Stimulated activated CD8-positive, alpha-beta memory T cell treated with anti-CD3 and anti-CD28 coated beads, Interleukin-15, amount 100 ng/mL, for 1 hour (primary cell): ENCODE data around the gene RFX2.

Experiments
- DNase-seq: peaks from one replicate; pipeline ENCODE4 v3.0.0-alpha.2; 2020; ENCODE audit warnings: low read depth

Gene RFX2

DNA sequence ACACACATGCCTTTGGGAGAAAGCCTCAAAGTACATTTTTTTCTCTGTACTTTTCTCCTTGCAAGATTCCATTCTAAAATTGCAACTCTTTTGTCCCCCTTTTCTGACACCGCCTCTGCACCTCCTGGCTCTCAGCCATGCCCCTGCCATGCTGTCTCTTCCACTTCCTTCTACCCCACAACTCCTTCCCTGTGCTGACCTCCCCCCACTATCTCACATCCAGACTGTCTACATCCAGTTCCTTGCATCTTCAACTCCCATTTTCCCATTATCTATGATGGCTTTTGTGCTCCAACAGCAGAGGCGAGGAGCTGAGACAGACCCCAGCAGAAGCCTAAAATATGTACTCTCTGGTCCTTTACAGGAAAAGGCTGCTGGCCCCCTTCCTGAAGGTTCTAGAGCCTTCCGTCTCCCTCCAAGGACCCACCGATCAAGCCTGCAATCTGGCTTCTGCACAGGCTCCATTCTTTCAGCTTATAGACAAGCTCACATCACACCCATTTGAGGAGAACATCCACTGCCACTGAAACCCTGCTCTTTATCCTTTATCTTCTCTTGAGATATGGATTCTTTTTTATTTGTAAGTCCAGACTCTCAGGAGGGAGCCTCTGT lies 50.2 kb downstream of the RFX2 start:
- no peak for DNase-seq

DNA sequence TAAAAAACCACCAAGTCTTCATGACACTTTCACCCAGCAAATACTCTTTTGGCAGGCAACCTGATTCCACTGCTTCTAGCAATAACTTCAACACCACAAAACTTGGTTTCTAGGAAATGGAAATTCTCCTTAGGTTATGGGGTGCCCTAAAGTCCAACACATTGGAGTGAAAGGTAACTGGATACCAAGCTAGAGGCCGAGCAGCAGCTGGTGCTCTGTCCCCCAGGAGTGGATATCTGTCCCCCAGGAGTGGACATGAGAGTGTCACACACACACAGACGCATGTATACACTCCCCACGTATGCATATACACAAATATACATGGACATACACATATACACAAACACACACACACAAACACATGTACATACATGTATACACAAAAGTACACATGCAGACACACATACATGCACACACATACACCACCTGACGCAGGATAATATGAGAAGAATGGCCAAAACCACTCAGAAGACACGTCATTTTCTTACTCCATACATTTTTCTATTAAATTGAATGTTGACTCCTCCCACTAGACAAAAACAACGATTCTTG lies 50.8 kb downstream of the RFX2 start:
- no peak for DNase-seq

DNA sequence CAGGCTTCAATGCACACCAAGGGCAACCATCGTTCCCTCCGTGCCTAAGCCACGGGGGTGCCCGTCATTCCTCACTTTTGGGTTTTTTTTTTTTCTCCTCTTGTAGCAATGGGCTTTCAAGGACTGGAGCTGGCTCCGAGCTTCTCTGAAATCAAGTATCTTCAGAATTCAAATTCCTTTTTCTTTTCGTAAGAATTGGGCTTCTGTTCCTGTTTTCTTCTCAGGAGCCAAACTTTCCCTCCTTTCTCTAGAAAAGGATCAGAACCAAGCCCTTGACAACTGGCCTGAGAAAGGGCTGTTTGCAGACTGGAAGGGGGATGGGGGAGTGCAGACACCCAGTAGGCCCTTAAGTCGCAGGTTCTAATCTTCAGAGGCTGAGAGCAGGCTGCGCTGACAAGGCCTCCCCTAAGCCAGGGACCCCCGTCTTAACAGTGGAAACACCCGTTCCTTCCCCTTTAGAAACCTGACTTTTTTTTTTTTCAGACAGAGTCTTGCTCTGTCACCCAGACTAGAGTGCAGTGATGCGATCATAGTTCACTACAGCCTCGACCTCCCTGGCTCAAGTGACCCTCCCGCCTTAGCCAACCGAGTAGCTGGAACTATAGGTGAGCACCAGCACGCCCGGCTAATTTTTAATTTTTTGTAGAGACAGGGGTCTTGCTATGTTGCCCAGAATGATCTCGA lies 51.6 kb downstream of the RFX2 start:
- DNase-seq: no peak

DNA sequence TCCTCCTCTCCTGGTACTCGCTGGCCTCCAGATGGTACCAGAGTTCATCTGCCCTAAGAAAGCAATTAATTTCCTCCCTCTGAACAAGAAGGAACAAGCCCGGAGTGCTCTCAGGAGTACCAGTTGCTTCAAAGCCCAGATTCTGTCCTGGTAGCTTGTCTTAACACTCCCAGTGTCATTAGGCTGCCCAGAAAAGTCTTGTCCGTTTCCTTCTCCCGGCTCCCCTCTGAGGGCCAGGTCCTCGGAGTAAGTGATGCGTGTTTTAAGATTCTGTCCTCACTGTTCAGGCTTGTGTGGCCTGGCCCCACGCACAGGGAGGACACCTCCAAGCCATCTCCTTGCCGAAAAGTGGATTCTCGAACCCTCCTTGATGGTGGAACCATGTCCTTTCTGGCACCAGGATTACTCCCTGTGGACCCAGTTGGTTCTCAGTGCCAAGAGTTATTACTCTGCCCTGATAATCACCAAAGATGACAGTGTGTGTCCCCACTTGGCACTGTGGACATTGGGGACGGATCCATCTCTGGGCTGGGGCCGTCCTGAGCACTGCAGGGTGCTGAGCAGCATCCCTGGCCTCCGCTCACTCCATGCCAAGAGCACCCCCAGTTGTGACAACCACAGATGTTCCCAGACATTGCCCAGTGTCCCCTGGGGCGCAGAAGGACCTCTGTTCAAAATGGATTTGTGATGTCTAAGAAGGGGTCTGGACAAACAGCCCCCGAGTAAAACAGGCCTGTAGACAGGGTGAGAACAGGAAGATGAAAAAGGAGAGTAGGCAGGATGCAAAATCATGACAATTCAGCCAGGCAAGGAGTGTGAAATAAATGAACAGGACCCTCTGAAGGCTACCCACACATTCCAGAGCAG lies 52.4 kb downstream of the RFX2 start:
- no peak for DNase-seq

DNA sequence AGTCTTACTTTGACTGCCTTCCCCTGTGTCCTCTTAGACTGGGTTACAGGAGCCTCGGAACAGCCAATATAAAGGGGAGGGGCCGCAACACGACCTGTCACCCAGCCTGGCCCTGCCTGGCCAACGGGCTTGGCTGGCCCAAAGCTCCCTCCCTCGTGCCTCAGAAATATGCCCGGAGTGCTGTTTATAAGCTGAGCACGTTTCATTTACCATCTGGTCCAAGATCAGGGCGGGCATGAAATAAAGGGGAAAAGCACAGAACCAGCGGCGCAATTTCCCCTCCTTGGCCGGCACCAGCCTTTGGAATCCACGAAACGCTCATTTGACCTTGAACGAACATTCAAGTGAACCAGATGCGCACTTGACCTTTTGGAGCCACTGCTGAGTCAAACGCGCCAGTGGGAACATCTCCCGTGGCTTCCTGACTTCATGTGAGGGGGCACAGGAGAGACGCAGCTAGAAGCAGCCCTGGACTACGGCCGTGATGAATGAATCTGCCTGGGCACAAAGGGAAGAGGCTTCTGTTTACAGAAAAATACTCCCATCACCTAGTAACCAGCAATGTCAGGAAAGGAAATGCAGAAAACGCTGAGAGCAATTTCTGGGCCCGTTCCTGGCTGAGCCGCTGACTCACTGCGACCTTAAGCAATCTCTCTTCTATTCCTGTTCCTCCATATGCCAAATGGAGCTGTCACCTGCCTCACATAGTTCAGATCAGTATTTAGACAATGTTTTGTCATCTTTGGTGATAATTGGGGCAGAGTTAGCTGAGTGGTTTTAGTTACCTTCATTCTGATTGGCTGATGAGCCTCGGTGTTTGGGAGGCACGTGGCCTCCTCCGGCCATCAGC lies 53.3 kb downstream of the RFX2 start:
- no peak for DNase-seq

DNA sequence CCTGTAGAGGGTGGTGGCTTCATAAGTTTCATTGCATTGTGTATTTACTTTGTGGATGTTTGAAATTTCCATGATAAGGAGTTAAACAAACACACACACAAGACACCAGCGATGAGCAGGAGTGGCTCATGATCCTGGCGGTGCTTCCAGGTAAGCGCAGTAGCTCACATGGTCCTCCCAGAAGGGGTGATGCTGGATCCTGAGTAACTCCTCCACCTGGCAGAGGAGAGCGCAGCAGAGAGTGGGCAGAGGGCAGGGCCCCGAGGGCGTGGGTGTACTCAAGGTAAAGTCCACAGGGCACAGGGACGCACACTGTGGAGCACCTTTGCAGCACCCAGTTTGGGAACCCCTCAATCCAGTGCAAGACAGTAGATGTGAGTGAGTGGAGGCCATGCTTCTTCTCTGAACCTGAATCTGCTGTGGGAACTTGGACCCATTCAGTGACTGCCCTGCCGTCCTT lies 54.0 kb downstream of the RFX2 start:
- DNase-seq: no peak

DNA sequence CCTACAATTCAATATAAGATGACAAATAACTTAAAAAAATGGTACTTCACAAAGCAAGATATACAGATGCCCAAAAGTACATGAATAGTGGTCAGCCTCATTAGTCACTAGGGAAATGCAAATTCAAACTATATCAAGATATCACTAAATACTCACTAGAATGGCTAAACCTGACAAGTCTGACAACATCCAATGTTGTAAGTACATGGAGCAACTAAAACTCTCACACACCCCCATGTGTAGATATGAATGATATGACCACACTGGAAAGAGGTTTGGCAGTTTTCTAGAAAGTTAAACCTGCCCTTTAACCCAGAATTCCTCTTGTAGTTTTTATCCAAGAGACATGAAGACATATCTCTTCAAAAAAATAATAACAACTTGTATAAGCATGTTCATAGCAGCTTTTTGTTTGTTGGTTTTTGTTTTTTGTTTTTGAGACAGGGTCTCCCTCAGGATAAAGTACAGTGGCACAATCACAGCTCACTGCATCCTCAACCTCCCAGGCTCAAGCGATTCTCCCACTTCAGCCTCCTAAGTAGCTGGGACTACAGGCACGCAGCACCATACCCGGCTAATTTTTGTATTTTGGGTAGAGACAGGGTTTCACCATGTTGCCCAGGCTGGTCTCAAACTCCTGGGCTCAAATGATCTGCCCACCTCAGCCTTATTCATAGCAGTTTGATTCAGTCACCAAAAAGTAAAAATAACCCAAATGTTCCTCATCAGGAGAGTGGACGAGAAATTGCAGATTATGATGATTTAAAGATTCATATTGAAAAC lies 55.1 kb downstream of the RFX2 start:
- no peak for DNase-seq

DNA sequence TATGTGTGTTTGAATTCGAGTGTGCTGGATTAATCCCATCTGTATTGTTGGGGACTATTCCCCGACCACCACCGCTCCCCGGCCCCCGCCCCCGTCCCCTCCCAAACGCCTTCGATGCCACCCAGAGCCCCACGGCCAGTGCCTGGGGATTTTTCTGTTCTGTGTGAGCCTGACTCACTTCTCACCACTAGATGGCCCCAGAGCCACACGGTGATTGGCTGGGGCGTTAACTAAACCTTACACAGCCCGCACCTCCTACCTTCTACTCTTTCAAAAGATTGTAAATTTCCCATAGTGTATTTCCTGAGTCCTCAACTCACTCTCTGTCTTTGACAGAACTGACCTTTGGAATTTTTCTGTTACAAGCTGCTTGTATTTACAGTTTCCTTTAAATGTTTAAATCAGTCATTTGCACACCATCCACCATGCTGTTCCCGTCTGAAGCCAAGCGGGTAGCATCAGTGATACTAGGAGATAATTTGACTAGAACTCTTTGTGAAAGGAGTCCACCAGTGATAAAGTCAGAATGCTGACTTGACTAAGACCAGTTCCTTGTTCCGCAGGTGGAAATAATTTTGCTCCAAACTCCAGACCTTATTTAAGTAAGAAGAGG lies 61.4 kb downstream of the RFX2 start:
- DNase-seq: peak; percentile 54

DNA sequence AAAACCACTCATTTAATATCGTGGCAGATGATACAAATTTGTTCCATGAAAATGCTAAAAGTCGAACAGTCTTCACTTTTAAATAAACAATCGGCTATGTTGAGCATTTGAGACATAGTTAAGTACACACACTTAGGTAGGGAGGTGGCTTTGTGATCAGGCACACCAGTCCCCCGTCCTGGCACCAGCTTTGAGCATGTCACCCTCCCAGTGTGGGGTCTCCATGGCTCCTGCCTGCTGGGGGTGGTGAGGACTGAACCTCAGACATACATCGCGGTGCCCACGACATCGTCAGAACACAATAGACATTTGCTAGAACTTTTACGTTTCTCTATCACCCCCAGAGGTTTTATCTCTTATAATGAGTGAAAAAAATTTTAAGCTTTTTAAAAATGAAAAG lies 62.0 kb downstream of the RFX2 start:
- DNase-seq: no peak

DNA sequence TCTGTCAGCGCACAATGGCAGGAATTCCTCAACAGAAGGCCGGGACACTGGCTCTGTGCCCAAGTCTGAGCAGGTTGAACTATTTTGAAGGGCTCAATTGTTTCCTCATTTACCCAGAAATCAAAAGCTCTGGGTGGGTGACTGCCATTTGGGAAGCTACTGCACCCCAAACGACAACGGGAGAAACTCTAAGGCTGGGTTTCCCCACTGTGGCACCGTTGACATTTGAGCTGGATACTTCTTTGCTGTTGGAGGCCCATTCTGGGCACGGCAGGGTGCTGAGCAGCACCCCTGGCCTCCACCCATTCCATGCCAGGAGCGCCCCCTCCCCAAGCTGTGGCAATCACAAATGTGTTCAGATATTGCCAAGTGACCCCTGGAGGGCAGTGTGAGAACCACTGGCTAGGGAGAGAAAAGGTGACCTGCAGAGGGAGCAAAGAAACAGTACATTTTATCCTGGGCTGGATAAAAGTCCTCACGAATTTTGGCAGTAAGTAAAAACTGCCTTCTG lies 62.5 kb downstream of the RFX2 start:
- no peak for DNase-seq

DNA sequence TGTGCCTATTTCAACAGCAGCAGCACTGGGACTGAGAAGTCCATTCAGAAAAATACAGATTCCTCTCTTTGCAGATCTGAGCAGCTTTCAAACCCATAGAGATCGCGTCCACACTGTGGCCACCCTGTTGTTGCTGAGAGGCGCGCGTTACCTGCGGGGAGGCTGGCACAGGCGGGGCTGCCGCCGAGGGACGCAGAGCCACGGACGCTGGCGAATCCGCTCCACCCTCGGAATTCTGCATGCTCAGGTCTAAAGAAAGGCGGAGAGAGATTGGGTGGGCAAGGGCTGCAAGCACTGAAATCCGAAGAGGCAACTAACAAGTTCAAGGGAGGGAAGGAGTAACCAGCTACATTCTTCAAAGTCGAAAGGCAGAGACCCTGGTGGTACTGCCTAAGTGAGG lies 63.0 kb downstream of the RFX2 start:
- no peak for DNase-seq

DNA sequence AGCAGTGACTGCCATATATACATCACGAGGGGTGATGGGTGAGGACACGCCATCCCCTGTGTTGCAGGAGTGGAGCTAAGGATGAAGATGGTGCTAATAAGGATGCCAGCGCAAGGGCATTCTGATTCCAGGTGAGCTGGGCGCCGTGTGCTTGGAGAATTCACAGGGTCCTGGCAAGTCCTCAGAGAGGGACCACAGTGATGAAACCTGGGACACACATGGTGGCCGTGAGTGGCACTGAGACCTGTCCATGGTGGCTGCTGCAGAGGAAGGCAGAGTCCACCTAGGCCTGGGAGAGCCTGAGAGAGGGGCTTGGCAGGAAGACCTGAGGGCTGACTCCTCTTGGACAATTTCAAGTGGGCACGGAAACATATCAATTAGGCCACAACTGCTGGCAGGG lies 65.2 kb downstream of the RFX2 start:
- DNase-seq: no peak

DNA sequence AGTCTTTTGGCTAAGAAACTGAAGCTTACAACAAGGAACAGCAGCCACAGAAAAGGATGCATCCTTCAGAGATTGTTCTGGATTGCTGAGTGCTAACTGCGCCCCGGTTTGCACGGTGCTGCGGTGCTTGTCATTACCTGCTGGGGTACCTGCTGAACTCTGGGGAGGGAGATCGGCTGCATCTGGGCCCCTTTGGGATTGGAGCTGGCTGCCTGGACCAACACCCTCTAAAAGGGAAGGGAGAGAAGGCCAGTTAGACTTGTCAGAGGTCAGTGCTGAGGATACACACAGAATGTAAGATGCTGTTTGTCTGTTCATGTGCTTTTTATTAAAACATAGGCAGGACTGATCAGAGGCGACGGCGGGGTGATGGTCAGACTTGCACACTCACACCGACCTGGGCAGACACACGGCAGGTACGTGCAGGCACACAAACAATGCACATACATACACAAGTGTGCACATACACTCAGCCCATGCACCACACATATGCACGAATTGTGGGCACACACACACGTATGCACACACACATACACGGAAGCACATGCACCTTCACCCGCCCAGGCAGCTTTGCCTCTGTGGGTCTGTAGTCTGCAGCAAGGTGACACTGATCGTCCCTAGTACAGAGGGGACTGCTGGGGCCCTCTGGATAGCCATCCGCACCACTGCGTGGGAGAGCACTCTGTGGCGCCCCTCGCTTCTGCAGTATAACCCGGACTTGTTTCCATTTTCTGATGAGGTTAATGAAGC lies 66.1 kb downstream of the RFX2 start:
- DNase-seq: no peak

DNA sequence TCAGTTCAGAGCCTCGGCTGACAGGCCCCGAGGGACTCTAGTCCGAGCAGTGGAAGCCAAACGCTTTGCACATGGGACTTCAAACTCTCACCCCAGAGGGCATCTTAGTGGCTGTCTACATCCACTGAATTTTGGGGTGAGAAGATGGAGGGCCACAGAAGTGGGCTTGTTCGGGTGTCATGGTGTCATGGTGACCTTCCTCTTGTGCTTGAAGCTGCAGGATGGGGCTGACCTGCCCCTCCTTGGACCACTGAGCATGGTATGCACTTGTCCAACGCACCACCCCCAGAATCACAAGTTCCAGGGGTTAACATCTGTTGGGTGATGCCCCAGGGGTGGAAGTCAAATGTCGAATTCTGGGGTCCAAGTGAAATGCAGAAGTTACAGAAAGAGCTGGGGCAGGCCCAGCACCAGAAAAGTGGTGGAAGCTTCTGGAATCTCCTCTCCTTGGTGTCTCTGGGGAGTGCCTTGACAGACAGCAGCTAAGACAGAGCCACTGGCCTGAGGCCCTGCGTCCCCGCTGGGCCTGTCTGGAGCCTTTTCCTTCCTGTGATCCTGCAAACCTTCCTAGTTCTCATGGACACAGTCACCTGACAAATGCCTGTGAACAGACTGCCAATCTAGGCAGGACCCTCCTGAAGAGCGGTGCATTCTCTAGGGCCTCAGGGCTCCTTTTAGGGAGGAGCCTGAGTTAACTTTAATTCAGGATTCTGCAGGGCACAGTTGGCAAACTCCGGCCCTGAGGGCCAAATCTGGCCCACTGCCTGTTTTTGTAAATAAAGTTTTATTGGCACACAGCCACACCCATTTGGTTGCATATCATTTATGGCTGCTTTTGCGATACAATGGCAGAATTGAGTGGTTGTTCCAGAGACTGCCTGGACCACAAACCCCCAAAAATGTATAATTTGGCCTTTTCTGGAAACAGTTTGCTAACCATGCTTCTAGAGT lies 67.2 kb downstream of the RFX2 start:
- no peak for DNase-seq

DNA sequence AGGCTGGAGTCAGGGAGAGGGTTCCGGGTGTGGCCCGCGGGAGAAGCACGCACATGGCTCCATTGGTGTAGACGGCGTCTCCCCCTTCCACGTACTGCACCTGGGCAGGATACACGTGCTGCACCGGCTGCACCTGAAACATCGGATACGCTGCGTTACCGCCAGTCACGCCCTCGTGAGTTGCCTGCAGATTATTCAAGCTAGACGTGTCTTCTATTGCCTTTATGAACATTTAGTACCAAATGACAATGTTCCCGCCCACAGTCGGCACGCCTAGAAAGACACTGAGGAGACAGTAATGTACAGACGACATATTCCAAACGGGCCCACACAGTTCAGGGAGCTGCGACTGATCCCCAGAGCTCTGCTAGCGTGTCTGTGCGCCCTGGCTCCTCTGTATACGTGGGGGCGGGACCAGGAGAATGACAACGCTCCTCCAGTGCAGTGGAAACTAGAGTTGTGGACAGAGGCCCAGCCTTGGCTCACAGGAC lies 68.3 kb downstream of the RFX2 start:
- no peak for DNase-seq

DNA sequence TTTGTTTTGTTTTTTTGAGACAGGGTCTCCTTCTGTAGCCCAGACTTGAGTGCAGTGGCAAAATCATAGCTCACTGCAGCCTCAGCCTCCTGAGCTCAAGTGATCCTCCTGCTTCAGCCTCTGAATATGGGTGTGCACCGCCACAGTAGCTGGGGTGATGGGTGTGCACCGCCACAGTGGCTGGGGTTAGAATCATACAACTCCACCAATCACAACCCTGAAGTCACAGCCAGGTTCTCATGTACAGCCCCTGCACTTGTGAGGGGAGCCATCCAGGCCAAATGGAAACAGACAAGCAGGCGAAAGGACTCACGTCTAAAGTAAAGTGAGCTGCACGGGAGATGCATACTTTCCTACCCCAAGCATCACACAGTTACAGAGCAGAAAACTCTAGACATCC lies 69.2 kb downstream of the RFX2 start:
- DNase-seq: no peak

DNA sequence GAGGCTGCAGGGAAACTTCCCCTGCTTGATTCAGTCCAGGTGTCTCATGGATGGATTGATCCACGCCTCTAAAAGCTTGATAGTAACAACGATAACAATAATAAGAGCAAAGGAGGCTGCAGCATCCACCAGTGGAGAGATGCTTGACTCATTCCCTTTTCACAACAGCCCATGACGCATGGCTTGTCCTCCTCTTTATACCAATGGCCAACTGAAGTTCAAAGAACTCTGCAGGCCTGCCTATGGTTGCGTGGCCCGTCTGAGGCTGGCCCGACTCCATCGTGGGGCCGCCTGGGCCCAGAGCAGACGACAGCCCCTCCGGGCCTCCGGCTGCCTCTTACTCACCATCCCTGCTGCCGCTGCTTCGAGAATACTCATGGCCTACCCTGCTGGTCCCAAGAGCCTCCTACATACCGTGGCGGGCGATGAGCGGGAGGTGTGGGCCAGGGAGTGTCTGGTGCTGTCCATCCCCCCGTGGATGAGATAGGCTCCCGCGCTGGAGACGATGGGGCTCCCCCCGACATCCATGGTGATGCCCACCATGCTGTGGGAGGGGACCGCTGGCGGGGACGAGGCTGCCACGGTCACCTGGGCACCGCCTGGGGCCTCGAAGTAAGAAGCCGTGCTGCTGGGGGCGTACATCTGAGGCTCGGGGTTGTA lies 70.6 kb downstream of the RFX2 start:
- no peak for DNase-seq
